Ishikawa (cell line): Measurements from ENCODE around the gene PLCL2.

ENCODE experiments used
- EP300 ChIP-seq: IDR thresholded peaks from 2 replicates; pipeline ENCODE4 v1.6.1; 2012; ENCODE audit warnings: borderline replicate concordance
- RAD21 ChIP-seq: IDR thresholded peaks from 2 replicates; pipeline ENCODE4 v1.6.1; 2012; ENCODE audit warnings: low read depth
- REST ChIP-seq: IDR thresholded peaks from 2 replicates; pipeline ENCODE4 v1.6.1; 2012; ENCODE audit warnings: low read depth, mild to moderate bottlenecking
- TAF1 ChIP-seq: IDR thresholded peaks from 2 replicates; pipeline ENCODE4 v1.6.1; 2012; ENCODE audit warnings: low read depth, mild to moderate bottlenecking
- TEAD4 ChIP-seq: IDR thresholded peaks from 2 replicates; pipeline ENCODE4 v1.6.1; 2012
- YY1 ChIP-seq: IDR thresholded peaks from 2 replicates; pipeline ENCODE4 v1.6.1; 2012; ENCODE audit warnings: low read depth

- TF ChIP-seq TEAD4 (no peak), TAF1 (no peak), YY1 (no peak), RAD21 (no peak), EP300 (no peak), REST (no peak)
Observed at GRCh38 chr3:16928386-16929132, 43.8 kb downstream of the PLCL2 start.
